Large intestine (tissue), 3 donors: ENCODE results near the gene FRMD6. TPM values are rescaled to one million over a fixed set of nuclear protein-coding genes. Genes with fewer than 3 reads are reported as not detected.
A peak's percentile ranks its signal among the peaks of the same experiment; 100 is the strongest.
"Not testable (repeated sequence)": the region's sequence is repeated elsewhere in the genome, so short reads cannot be mapped to it uniquely, and the experiment has no call there.

Experiments used
- DNase-seq, 2 donors: peaks; one replicate each; pipeline versions ENCODE4 v3.0.0 to v3.0.0-alpha.2; 2013
- H3K27ac ChIP-seq: one replicate; pipeline ENCODE4 v1.5.1; 2013; ENCODE audit warnings: low read length
- H3K27me3 ChIP-seq: 2 replicates; pipeline ENCODE4 v1.6.1; 2013; ENCODE audit warnings: low read length; ENCODE audit not compliant: control insufficient read depth, insufficient read depth
- H3K36me3 ChIP-seq: 2 replicates; pipeline ENCODE4 v1.6.1; 2013; ENCODE audit warnings: low read length; ENCODE audit not compliant: control insufficient read depth, insufficient read depth
- H3K4me1 ChIP-seq: one replicate; pipeline ENCODE4 v1.6.1; 2013; ENCODE audit warnings: low read length; ENCODE audit not compliant: control insufficient read depth, insufficient read depth
- H3K4me3 ChIP-seq: one replicate; pipeline ENCODE4 v1.5.1; 2013; ENCODE audit warnings: low read length
- H3K9me3 ChIP-seq: one replicate; pipeline ENCODE4 v1.6.1; 2013; ENCODE audit warnings: mild to moderate bottlenecking, low read depth, low read length, moderate library complexity; ENCODE audit not compliant: control insufficient read depth
- WGBS: methylation state at CpG from one replicate; pipeline ENCODE4 v1.1.5; 2013; ENCODE audit warnings: low lambda C conversion rate; ENCODE audit not compliant: insufficient coverage; 5-methylcytosine and 5-hydroxymethylcytosine counted together
- polyA plus RNA-seq: library from polyadenylated mRNA; unstranded; fragments of 120-200 nt; gene quantifications from one replicate; pipeline ENCODE4 v1.2.1, GENCODE V29; 2013

The FRMD6 gene
- polyA plus RNA-seq, 1 donor, result 10.3 TPM

DNA sequence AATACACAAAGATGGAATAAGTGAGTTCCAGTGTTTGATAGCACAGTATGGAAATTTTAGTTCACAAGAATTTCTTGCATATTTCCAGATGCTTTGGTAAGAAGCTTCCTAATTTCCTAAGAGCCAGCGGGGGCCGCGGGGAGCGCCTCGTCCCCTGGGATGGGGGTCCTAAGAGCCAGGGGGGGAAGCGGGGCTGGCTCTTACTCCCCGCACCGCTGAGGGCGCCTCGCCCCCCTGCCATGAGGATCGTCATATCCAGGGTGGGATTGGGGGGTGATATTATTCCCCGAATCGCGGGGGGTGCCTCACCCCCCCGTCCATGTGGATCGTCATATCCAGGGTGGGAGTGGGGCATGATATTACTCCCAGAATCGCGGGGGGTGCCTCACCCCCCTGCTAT, 108.2 kb downstream of the FRMD6 start:
- WGBS, result no CpG with 5 or more reads among the region's 18 CpGs
- Histone ChIP-seq H3K27me3 (no peaks in the 10 kb centered on the region), H3K9me3 (peaks cover 3% of the 10 kb centered on the region), H3K36me3 (no peaks in the 10 kb centered on the region), H3K4me3 (no peak overlapping the region), H3K27ac (no peak overlapping the region), H3K4me1 (no peaks in the 10 kb centered on the region)
- no peak for DNase-seq

DNA sequence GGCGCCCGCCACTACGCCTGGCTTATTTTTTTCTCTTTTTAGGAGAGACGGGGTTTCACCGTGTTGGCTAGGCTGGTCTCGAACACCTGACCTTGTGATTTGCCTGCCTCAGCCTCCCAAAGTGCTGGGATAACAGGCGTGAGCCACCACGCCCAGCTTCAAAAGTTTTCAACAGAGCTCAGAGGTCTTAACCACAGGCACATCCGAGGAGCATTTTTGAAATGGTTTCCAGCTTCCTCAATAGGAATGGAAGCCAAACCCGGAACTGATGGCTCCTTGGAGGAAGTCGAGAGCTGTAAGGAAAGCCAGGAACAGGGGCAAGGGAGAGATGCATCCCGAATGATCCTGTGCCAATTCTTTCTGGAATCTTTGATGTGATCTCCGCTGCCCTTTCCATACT, 114.0 kb downstream of the FRMD6 start:
- WGBS, result no CpG with 5 or more reads among the region's 13 CpGs
- not testable (repeated sequence) for H3K9me3 ChIP-seq, H3K4me3 ChIP-seq

DNA sequence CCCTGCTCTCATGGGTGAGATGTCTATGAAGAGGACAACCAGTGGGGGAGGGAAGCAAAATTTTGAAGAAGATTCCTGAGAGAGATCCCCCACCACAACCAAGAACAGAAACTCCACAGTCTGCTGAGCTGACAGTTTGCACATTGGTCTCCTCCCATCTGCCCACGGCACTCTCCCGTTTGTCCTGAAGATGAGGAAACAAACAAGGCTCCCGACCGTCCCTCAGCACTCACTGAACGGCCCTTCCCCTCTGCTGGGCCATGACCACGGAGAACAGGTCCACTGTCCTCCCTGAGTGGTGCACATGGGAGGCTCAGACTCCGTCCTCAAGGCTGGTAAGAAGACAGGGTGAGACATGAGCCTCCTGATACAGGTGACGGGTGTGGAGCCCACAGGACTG, 114.9 kb downstream of the FRMD6 start:
- not testable (repeated sequence) for H3K27me3 ChIP-seq, DNase-seq, H3K36me3 ChIP-seq, H3K4me3 ChIP-seq, H3K9me3 ChIP-seq, H3K4me1 ChIP-seq, H3K27ac ChIP-seq
- no CpG with 5 or more reads among the region's 8 CpGs for WGBS

More for the DNA sequence above, 114.0 kb downstream of the FRMD6 start:
- DNase-seq, H3K36me3 ChIP-seq, H3K27ac ChIP-seq, H3K27me3 ChIP-seq, H3K4me1 ChIP-seq: not testable (repeated sequence)

DNA sequence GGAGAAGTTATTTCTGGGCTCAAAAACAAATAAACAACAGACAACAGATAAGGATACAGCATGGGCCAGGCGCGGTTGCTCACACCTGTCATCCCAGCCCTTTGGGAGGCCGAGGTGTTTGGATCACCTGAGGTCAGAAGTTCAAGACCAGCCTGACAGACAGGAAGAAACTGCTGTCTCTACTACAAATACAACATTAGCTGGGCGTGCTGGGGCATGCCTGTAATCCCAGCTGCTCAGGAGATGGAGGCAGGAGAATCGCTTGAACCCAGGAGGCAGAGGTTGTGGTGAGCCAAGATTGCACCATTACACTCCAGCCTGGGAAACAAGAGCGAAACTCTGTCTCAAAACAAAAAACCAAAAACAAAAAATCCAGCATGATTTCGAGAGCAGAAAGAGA, 117.6 kb downstream of the FRMD6 start:
- H3K4me3 ChIP-seq, H3K4me1 ChIP-seq, H3K36me3 ChIP-seq, H3K27me3 ChIP-seq, DNase-seq, H3K9me3 ChIP-seq, H3K27ac ChIP-seq: not testable (repeated sequence)
- WGBS, result no CpG with 5 or more reads among the region's 7 CpGs

DNA sequence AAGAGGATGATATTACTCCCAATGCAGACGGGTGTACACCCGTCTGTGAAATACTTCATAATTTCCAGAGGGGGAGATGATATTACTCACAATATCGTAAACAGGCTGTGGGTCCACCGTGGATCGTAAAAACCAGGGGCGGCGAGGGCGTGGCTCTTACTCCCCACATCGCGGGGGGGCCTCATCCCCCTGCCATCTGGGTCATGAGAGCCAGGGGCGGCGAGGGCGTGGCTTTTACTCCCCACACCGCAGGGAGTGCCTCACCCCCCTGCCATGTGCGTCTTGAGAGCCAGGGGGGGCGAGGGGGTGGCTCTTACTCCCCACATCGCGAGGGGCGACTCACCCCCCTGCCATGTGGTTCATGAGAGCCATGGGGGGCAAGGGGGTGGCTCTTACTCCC, 122.5 kb downstream of the FRMD6 start:
- no CpG with 5 or more reads among the region's 19 CpGs for WGBS
- no peak for DNase-seq
- no peaks in the 10 kb centered on the region for H3K36me3 ChIP-seq

DNA sequence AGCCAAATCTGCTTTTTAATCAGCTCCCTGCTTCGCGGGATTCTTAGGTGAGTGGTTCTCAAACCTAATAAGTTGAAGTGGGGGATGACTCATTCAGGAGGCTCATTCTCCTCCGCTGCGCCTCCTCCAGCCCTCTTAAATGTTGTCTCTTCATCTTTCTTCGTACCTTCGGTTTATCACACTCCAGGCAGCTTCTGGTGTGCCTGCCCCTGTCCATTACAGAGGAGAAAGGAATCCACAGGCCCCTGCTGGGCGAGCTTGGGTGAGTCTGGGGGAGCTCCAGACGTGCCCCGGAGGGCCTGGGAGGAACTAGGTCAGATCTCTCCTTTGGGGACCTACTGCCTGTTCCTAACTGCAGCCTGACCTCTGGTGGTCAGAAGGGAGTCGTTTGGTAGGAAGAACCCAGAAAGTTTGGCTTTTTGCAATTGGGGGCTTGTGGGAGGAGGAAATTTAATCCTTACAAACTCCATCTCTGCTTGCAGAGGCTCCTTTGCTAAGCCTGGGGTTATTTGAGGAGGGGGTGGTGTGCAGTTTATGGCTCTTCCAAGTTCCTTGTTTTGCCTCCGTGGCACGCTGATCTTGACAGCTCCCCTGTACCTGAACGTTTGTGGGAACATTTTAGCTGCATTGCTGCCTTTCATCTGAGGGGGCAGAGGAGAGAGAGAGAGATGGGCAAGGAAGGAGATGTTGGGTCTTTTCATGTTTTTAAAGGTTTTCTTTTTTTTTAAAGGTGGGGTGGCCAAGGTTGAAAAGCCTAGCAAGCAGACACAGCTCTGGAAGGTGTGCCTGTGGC, 124.6 kb downstream of the FRMD6 start:
- no CpG with 5 or more reads among the region's 13 CpGs for WGBS
- DNase-seq, result peak in 1 of 2 donors; percentile 29
- H3K4me3 ChIP-seq, result no peak overlapping the region
- H3K9me3 ChIP-seq, result no peaks in the 10 kb centered on the region
- H3K4me1 ChIP-seq, result peaks cover 5% of the 10 kb centered on the region
- peaks cover 2% of the 10 kb centered on the region for H3K27me3 ChIP-seq
- no peak overlapping the region for H3K27ac ChIP-seq
- H3K36me3 ChIP-seq, result no peaks in the 10 kb centered on the region

More for the DNA sequence above, 122.5 kb downstream of the FRMD6 start:
- H3K4me1 ChIP-seq, result no peaks in the 10 kb centered on the region
- H3K4me3 ChIP-seq, result no peak overlapping the region
- no peaks in the 10 kb centered on the region for H3K9me3 ChIP-seq
- no peaks in the 10 kb centered on the region for H3K27me3 ChIP-seq
- H3K27ac ChIP-seq, result no peak overlapping the region

DNA sequence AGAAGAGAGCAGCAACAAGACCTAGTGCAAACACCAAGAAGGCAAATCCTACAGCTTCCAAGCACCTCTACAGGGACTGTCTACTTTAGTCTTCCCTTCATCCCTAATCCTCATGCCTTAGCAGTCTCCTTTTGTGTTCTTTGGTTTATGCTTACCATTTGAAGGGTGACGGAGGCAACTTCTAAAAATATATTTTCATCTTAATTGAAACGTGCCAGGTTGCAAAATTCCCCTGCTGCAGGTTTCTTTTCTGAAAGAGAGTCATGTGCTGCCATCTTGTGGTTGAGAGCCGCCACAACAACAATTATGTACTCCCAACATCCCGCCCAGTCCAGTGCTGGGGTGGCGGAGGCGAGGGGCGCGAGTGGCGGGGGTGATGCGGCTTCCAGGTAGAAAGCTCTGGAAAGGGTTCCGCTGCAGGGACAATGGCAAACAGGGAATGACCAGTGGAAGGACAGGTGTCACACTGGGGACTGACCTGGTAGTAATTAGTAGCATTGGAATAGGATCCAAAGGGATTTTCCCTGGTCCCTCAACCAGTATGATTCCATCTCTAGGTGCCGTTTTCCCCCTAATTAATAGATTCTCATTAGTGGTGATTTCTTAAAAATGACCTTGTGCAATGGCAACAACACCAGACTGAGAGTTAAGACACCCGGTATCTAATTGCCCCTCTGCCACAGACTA, 128.4 kb downstream of the FRMD6 start:
- no peaks in the 10 kb centered on the region for H3K36me3 ChIP-seq
- H3K27me3 ChIP-seq, result peaks cover 2% of the 10 kb centered on the region
- DNase-seq, result peak; percentile 21 to 41
- no peaks in the 10 kb centered on the region for H3K9me3 ChIP-seq
- no CpG with 5 or more reads among the region's 13 CpGs for WGBS
- H3K4me1 ChIP-seq, result peaks cover 5% of the 10 kb centered on the region
- H3K27ac ChIP-seq, result no peak overlapping the region
- no peak overlapping the region for H3K4me3 ChIP-seq

Other genes starting within 250 kb of the FRMD6 start
- 50.6 TPM for gene GNG2, start 208.7 kb downstream of the FRMD6 start, polyA plus RNA-seq